Parathyroid adenoma (tissue), 2 donors: ENCODE results near the gene HMGCL.
"Not testable (repeated sequence)": the region's sequence is repeated elsewhere in the genome, so short reads cannot be mapped to it uniquely, and the experiment has no call there.

ENCODE experiments used
- H2AFZ ChIP-seq: fragments of 300-600 bp; sonication (generic); one replicate; pipeline ENCODE4 v1.7.0; 2017; ENCODE audit warnings: antibody characterized with exemption, mild to moderate bottlenecking
- H3K27ac ChIP-seq: fragments of 300-600 bp; sonication (generic); one replicate; pipeline ENCODE4 v1.7.0; 2017
- H3K27me3 ChIP-seq: fragments of 300-600 bp; sonication (generic); one replicate; pipeline ENCODE4 v1.7.0; 2017; ENCODE audit warnings: low read length; ENCODE audit not compliant: control insufficient read depth, insufficient read depth
- H3K36me3 ChIP-seq: fragments of 300-600 bp; sonication (generic); one replicate; pipeline ENCODE4 v1.7.0; 2017; ENCODE audit warnings: low read length; ENCODE audit not compliant: control insufficient read depth, insufficient read depth
- H3K4me1 ChIP-seq: fragments of 300-600 bp; sonication (generic); one replicate; pipeline ENCODE4 v1.7.0; 2017; ENCODE audit warnings: control low read depth
- H3K4me2 ChIP-seq: fragments of 300-600 bp; sonication (generic); one replicate; pipeline ENCODE4 v1.7.0; 2017; ENCODE audit warnings: low read length
- H3K4me3 ChIP-seq: fragments of 300-600 bp; sonication (generic); one replicate; pipeline ENCODE4 v1.7.0; 2017; ENCODE audit warnings: low read depth, low read length
- H3K79me2 ChIP-seq: fragments of 300-600 bp; sonication (generic); one replicate; pipeline ENCODE4 v1.7.0; 2017; ENCODE audit warnings: control low read depth
- H3K9ac ChIP-seq: fragments of 300-600 bp; sonication (generic); one replicate; pipeline ENCODE4 v1.7.0; 2017; ENCODE audit warnings: mild to moderate bottlenecking
- H3K9me3 ChIP-seq: fragments of 300-600 bp; sonication (generic); one replicate; pipeline ENCODE4 v1.7.0; 2017; ENCODE audit warnings: low read length; ENCODE audit not compliant: control insufficient read depth
- TF ChIP-seq, protein P1 (sequence below): fragments of 300-600 bp; sonication (generic); IDR thresholded peaks from one replicate; pipeline ENCODE4 v1.7.0; 2017; ENCODE audit warnings: antibody characterized with exemption, mild to moderate bottlenecking
- donor health status: primary hyperparathyroidism.

HMGCL gene

GRCh38 chr1:23862640-23863039 is 37.4 kb upstream of the HMGCL start:
- Histone ChIP-seq H3K36me3 (no peaks in the 10 kb centered on the region), H3K27me3 (no peaks in the 10 kb centered on the region), H3K27ac (no peak overlapping the region), H3K9ac (no peak overlapping the region), H3K4me2 (no peak overlapping the region), H3K9me3 (no peaks in the 10 kb centered on the region), H3K4me1 (peaks cover 2% of the 10 kb centered on the region), H3K79me2 (no peaks in the 10 kb centered on the region), H2AFZ (no peak overlapping the region), H3K4me3 (no peak overlapping the region)
- TF ChIP-seq, protein P1, sequence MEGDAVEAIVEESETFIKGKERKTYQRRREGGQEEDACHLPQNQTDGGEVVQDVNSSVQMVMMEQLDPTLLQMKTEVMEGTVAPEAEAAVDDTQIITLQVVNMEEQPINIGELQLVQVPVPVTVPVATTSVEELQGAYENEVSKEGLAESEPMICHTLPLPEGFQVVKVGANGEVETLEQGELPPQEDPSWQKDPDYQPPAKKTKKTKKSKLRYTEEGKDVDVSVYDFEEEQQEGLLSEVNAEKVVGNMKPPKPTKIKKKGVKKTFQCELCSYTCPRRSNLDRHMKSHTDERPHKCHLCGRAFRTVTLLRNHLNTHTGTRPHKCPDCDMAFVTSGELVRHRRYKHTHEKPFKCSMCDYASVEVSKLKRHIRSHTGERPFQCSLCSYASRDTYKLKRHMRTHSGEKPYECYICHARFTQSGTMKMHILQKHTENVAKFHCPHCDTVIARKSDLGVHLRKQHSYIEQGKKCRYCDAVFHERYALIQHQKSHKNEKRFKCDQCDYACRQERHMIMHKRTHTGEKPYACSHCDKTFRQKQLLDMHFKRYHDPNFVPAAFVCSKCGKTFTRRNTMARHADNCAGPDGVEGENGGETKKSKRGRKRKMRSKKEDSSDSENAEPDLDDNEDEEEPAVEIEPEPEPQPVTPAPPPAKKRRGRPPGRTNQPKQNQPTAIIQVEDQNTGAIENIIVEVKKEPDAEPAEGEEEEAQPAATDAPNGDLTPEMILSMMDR: no peak

DNA sequence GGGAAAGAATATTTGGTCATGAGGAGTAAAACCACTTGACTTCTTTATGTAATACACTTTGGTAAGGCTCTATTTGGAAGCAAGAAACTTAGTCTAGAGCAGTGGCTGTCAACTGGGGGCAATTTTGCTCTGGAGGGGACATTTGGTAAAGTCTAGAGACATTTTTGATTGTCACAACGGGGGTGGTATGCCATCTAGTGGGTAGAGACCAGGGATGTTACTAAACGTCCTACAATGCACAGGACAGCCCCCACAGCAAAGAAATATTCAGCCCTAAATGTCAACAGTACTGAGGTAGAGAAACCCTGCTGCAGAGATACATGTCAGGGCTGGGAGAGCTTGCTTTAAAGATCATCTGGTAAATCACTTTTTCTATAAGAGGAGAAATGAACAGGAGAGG is 29.3 kb upstream of the HMGCL start:
- no peak overlapping the region for H2AFZ ChIP-seq
- H3K36me3 ChIP-seq: no peaks in the 10 kb centered on the region

DNA sequence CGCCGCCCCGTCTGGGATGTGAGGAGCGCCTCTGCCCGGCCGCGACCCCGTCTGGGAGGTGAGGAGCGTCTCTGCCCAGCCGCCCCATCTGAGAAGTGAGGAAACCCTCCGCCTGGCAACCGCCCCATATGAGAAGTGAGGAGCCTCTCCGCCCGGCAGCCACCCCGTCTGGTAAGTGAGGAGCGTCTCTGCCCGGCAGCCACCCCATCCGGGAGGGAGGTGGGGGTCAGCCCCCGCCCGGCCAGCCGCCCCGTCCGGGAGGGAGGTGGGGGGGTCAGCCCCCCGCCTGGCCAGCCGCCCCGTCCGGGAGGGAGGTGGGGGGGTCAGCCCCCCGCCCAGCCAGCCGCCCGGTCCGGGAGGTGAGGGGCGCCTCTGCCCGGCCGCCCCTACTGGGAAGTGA is 27.9 kb upstream of the HMGCL start:
- H3K27ac ChIP-seq, H3K9me3 ChIP-seq, H2AFZ ChIP-seq, H3K27me3 ChIP-seq, H3K36me3 ChIP-seq, H3K4me2 ChIP-seq, H3K79me2 ChIP-seq, H3K9ac ChIP-seq, H3K4me3 ChIP-seq, H3K4me1 ChIP-seq: not testable (repeated sequence)

More for the DNA sequence above, 29.3 kb upstream of the HMGCL start:
- TF ChIP-seq, protein P1: no peak
- Histone ChIP-seq H3K27me3 (no peaks in the 10 kb centered on the region), H3K79me2 (no peaks in the 10 kb centered on the region), H3K4me2 (no peak overlapping the region), H3K9ac (no peak overlapping the region), H3K4me1 (no peaks in the 10 kb centered on the region), H3K27ac (no peak overlapping the region), H3K4me3 (no peak overlapping the region), H3K9me3 (no peaks in the 10 kb centered on the region)

GRCh38 chr1:23851406-23851805 is 26.2 kb upstream of the HMGCL start:
- H3K36me3 ChIP-seq, H3K4me3 ChIP-seq, H3K27ac ChIP-seq, H2AFZ ChIP-seq, H3K9me3 ChIP-seq, H3K27me3 ChIP-seq, H3K79me2 ChIP-seq, H3K4me1 ChIP-seq, H3K4me2 ChIP-seq, H3K9ac ChIP-seq: not testable (repeated sequence)

GRCh38 chr1:23848673-23849616 is 23.7 kb upstream of the HMGCL start:
- TF ChIP-seq, protein P1: no peak
- no peaks in the 10 kb centered on the region for H3K27me3 ChIP-seq
- no peaks in the 10 kb centered on the region for H3K79me2 ChIP-seq
- H3K4me1 ChIP-seq: no peaks in the 10 kb centered on the region
- H3K4me3 ChIP-seq: no peak overlapping the region
- H3K9ac ChIP-seq: no peak overlapping the region
- no peak overlapping the region for H3K27ac ChIP-seq
- H3K9me3 ChIP-seq: no peaks in the 10 kb centered on the region
- no peak overlapping the region for H2AFZ ChIP-seq
- no peaks in the 10 kb centered on the region for H3K36me3 ChIP-seq
- no peak overlapping the region for H3K4me2 ChIP-seq

DNA sequence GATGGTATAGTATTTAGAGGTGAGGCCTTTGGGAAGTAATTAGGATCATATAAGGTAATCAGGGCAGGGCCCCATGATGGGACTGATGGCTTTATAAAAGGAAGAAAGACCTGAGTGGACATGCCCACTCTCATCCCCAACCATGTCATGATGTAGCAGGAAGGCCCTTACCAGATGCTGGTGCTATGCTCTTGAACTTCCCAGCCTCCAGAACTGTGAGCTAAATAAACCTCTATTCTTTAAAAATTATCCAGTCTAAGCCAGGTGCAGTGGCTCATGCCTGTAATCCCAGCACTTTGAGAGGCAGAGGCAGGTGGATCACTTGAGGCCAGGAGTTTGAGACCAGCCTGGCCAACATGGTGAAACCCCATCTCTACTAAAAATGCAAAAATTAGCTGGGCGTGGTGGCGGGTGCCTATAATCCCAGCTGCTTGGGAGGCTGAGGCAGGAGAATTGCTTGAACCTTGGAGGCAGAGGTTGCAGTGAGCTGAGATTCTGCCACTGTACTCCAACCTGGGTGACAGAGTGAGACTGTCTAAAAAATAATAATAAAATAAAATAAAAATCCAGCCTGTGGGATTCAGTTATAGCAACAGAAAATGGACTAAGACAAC is 22.4 kb upstream of the HMGCL start:
- not testable (repeated sequence) for H3K4me1 ChIP-seq, H3K27ac ChIP-seq, H3K36me3 ChIP-seq, H3K4me3 ChIP-seq, H3K9ac ChIP-seq, H3K27me3 ChIP-seq, H3K4me2 ChIP-seq, H2AFZ ChIP-seq, H3K79me2 ChIP-seq, H3K9me3 ChIP-seq
